ENCODE data around the gene RAPGEF4.

Gene RAPGEF4

GRCh38 chr2:173079973-173080860, 344.6 kb downstream of the RAPGEF4 start:
- DNase-seq (ENCODE audit: extremely low read depth, low read depth), result peak; percentile 84
- TF ChIP-seq CTCF (IDR thresholded peaks at IDR 0.05; ENCODE audit: low read depth, low read length), result no peak

- no peak for TF ChIP-seq CTCF (IDR thresholded peaks at IDR 0.05; ENCODE audit: low read depth, low read length)
- no peak for DNase-seq (ENCODE audit: extremely low read depth, low read depth)
Observed at GRCh38 chr2:173086518-173087213, 351.0 kb downstream of the RAPGEF4 start.

- no peak for TF ChIP-seq CTCF (IDR thresholded peaks at IDR 0.05; ENCODE audit: low read depth, low read length)
- DNase-seq (ENCODE audit: extremely low read depth, low read depth), result no peak
Observed at GRCh38 chr2:173087214-173087581, 351.6 kb downstream of the RAPGEF4 start.

- no peak for TF ChIP-seq CTCF (IDR thresholded peaks at IDR 0.05; ENCODE audit: low read depth, low read length)
- DNase-seq (ENCODE audit: extremely low read depth, low read depth), result no peak
Observed at GRCh38 chr2:173087793-173088496, 352.3 kb downstream of the RAPGEF4 start.

- TF ChIP-seq CTCF (IDR thresholded peaks at IDR 0.05; ENCODE audit: low read depth, low read length), result no peak
- DNase-seq (ENCODE audit: extremely low read depth, low read depth), result peak; percentile 37
Observed at GRCh38 chr2:173090276-173090877, 354.7 kb downstream of the RAPGEF4 start.

GRCh38 chr2:173090973-173091660, 355.5 kb downstream of the RAPGEF4 start:
- no peak for DNase-seq (ENCODE audit: extremely low read depth, low read depth)
- TF ChIP-seq CTCF (IDR thresholded peaks at IDR 0.05; ENCODE audit: low read depth, low read length), result peak; percentile 41

Measured in AG09319 (cell line).